Mucosa of descending colon (tissue), 3 donors: Measurements from ENCODE around the gene BLID. TPM values are rescaled to one million over a fixed set of nuclear protein-coding genes. Genes with fewer than 3 reads are reported as not detected.

ENCODE experiments used
- ATAC-seq: fragments of 200-7000 bp; cut with Tn5 transposase; one replicate; pipeline ENCODE4 v1.9.1; 2020; ENCODE audit warnings: mild to moderate bottlenecking, moderate library complexity
- DNase-seq, 3 donors: peaks; one replicate each; pipeline ENCODE4 v3.0.0-alpha.2; 2020
- H3K36me3 ChIP-seq: fragments of 200-600 bp; one replicate; pipeline ENCODE4 v1.8.0; 2021; ENCODE audit warnings: low read depth, mild to moderate bottlenecking
- H3K4me1 ChIP-seq: fragments of 200-600 bp; one replicate; pipeline ENCODE4 v1.8.0; 2021; ENCODE audit warnings: low read depth, mild to moderate bottlenecking
- H3K4me3 ChIP-seq: fragments of 200-600 bp; one replicate; pipeline ENCODE4 v1.8.0; 2021; ENCODE audit warnings: mild to moderate bottlenecking
- H3K9me3 ChIP-seq: fragments of 200-600 bp; one replicate; pipeline ENCODE4 v1.8.0; 2021; ENCODE audit warnings: mild to moderate bottlenecking
- CTCF ChIP-seq: fragments of 200-600 bp; IDR thresholded peaks from one replicate; pipeline ENCODE4 v1.8.0; 2022; ENCODE audit warnings: antibody characterized with exemption, mild to moderate bottlenecking
- intact Hi-C, 2 donors: fragments of 100-400 bp; cut with DNase I in 1 of 2; cut with micrococcal nuclease in 1 of 2; formaldehyde crosslinking; loops; one replicate each; pipeline versions ENCODE4 v1.11.0 to v1.11.1; 2022; cut with DNase I, micrococcal nuclease
- total RNA-seq, 3 donors: library from RNA; stranded (reverse); fragmentation: NEBNext Ultra II Directional in 2 of 3; extraction: Animal tissue kit (Norgen Biotek cat#: 25700) in 2 of 3; gene quantifications; one replicate each; pipeline versions ENCODE4 v1.2.1 to v1.2.4, GENCODE V29; 2021 to 2023
- donor health status: DM: no; HTN: no; CAD: no; lungs with moderate emphysema.
- donor health status: DM: no; HTN: no; CAD: no.
- donor health status: DM: no; HTN: yes; CAD: no.

The BLID gene
- total RNA-seq, 3 donors from 2014 or later: 0.73 TPM; not detected in 2

- Histone ChIP-seq H3K9me3 (no peaks in the 10 kb centered on the region), H3K4me1 (no peaks in the 10 kb centered on the region), H3K36me3 (no peaks in the 10 kb centered on the region), H3K4me3 (no peak overlapping the region)
- no peak for TF ChIP-seq CTCF
- intact Hi-C loops: loop anchor here (5.0 to 10.0 kb wide), 2 partner anchors 105 to 443 kb away; no protein-coding TSS in a partner anchor
- DNase-seq (peak; percentile 13 to 42 (median 21)), ATAC-seq (peak; percentile 11)
Observed at GRCh38 chr11:122100037-122100755, 15.8 kb downstream of the BLID start.

- no peak for DNase-seq
- no peak overlapping the region for H3K4me3 ChIP-seq
- no peaks in the 10 kb centered on the region for H3K4me1 ChIP-seq
- H3K9me3 ChIP-seq: no peaks in the 10 kb centered on the region
- TF ChIP-seq CTCF: no peak
- no peaks in the 10 kb centered on the region for H3K36me3 ChIP-seq
- intact Hi-C loops: loop anchor here (5.0 to 10.0 kb wide), 2 partner anchors 105 to 442 kb away; no protein-coding TSS in a partner anchor
- ATAC-seq: no peak
Observed at GRCh38 chr11:122099374-122100036, 16.5 kb downstream of the BLID start.

DNA sequence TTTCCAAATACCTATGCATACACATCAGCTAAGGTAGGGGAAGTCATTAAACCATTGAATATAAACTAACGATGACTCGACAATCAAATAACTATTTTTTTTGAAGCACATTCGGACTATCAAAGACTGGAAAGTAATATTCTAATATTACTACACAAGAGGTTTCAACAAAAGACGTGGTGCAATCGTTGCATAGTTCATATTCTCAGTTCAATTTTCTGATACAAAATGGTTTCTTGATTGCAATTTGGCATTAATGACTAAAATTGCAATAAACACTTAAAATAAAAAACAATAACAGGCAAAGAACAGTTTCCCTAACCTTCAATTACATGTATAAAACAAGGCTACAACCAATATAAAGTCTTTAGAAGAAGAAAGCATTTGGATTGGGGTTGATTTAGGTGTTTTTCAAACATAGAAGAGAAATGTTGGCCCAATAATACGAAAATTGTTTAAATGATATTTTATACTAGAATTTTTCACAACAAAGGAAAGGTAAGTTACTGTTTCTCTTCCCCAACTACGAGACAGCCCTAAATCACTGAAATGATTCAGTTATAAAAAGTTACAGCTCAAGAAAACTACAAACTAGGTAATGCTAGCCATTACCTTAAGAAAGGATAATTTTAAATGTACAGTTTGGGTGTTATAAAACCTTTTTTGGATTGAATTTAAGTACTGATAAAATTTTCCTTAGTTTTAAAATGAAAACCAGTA, 17.6 kb downstream of the BLID start:
- no peak overlapping the region for H3K4me3 ChIP-seq
- no peaks in the 10 kb centered on the region for H3K4me1 ChIP-seq
- no peaks in the 10 kb centered on the region for H3K36me3 ChIP-seq
- intact Hi-C loops: no loop called here
- no peaks in the 10 kb centered on the region for H3K9me3 ChIP-seq
- no peak for TF ChIP-seq CTCF
- ATAC-seq: no peak
- no peak for DNase-seq

DNA sequence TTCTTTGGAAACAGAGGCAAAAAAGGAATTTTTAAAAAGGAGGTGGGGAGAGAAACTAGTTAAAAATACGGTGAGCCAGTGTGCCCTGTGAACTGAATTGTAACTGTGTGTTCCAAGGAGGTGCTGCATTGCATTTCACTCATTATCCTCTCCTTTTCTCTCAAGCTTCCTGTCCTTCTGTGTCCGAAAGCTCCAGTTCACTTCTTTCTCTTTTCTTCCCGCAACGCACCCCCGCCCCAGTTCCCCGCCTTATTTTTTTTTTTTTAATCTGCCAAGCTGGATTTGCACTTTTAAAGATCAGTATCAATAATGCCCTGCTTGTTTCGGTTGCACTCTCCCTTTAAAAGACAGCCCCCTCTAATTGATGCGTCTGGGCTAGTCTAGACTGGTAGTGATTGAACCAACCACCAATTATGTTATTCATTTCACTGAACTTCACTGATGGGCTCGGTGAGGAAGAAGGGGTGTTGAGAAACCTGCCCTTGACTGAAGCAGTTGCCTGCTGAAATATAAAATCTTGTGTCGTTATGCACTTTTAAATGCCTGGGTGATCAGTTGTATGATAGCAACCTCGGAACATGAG, 18.5 kb downstream of the BLID start:
- Histone ChIP-seq H3K4me1 (no peaks in the 10 kb centered on the region), H3K4me3 (no peak overlapping the region), H3K9me3 (no peaks in the 10 kb centered on the region), H3K36me3 (no peaks in the 10 kb centered on the region)
- no peak for ATAC-seq
- intact Hi-C loops: no loop called here
- no peak for TF ChIP-seq CTCF
- DNase-seq: no peak

DNA sequence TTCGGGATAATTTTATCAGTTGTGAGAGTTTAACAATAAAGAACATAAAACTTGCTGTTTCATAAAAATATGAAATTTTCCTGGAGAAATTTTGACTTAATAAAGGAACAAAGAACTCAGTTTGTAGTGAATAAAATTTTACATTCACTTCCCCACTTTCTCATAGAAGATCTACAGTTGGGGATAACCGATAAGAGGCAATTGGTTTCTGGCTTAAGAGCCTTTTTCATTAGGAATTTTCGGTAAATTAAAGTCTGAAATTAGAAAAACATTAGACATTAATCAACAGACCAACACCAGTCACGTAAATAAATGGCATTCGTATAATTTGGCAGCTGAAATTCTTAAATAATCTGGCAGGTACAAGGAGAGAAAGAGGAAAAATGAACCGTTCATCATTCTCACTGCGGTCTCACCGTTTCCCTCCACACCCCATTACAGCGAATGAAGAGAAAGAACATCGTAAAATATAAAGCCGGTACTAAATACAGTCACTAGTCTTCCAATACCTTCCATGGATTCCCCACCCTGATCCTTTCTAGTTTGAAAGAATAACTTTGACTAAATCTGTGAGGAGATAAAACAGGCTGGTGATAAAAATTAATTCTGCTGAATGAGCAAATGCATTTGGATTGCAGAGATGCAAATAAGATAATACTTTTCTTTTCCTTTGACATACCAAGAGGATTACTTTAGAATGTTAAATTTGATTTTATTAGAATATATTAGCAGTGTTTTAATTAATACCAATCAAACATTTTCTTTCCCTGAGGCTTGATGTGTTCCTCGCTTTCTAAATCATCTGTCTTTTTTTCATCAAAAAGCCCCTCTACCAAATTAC, 19.5 kb downstream of the BLID start:
- H3K4me3 ChIP-seq: no peak overlapping the region
- DNase-seq (no peak), ATAC-seq (no peak)
- H3K36me3 ChIP-seq: no peaks in the 10 kb centered on the region
- intact Hi-C loops: no loop called here
- H3K9me3 ChIP-seq: no peaks in the 10 kb centered on the region
- no peak for TF ChIP-seq CTCF
- no peaks in the 10 kb centered on the region for H3K4me1 ChIP-seq
